SKM-1 treated with dmso at 0.1 percent for 144 hours (cell line): ENCODE measurements around the gene IL16.

Experiments used
- DNase-seq: peaks from one replicate; lab custom pipeline; 2025; ENCODE audit not compliant: unreplicated experiment; lab: John Stamatoyannopoulos, UW

Gene IL16

GRCh38 chr15:81273200-81273599 is 76.5 kb downstream of the IL16 start:
- DNase-seq, result no peak

- DNase-seq, result no peak
Measured at GRCh38 chr15:81273855-81274254, 77.2 kb downstream of the IL16 start.

GRCh38 chr15:81274255-81274654 is 77.6 kb downstream of the IL16 start:
- DNase-seq, result no peak

- peak; percentile 81 for DNase-seq
Measured at GRCh38 chr15:81274931-81275707, 78.4 kb downstream of the IL16 start.

- DNase-seq, result no peak
Measured at GRCh38 chr15:81275711-81276392, 79.2 kb downstream of the IL16 start.

- DNase-seq, result no peak
Measured at GRCh38 chr15:81276967-81277366, 80.3 kb downstream of the IL16 start.

GRCh38 chr15:81277851-81278250 is 81.2 kb downstream of the IL16 start:
- no peak for DNase-seq

GRCh38 chr15:81278306-81279029 is 81.8 kb downstream of the IL16 start:
- DNase-seq, result no peak

GRCh38 chr15:81279621-81280485 is 83.2 kb downstream of the IL16 start:
- no peak for DNase-seq

GRCh38 chr15:81280696-81281455 is 84.2 kb downstream of the IL16 start:
- no peak for DNase-seq

- DNase-seq, result no peak
Measured at GRCh38 chr15:81281456-81281735, 84.7 kb downstream of the IL16 start.

GRCh38 chr15:81281766-81282605 is 85.3 kb downstream of the IL16 start:
- no peak for DNase-seq

- no peak for DNase-seq
Measured at GRCh38 chr15:81282606-81282895, 85.9 kb downstream of the IL16 start.

- no peak for DNase-seq
Measured at GRCh38 chr15:81282911-81283310, 86.2 kb downstream of the IL16 start.

GRCh38 chr15:81284256-81285031 is 87.8 kb downstream of the IL16 start:
- DNase-seq, result peak; percentile 39

- no peak for DNase-seq
Measured at GRCh38 chr15:81285461-81285860, 88.8 kb downstream of the IL16 start.

GRCh38 chr15:81286621-81287121 is 90.0 kb downstream of the IL16 start:
- DNase-seq, result peak; percentile 4

GRCh38 chr15:81288040-81288439 is 91.4 kb downstream of the IL16 start:
- no peak for DNase-seq

- DNase-seq, result no peak
Measured at GRCh38 chr15:81288616-81289015, 91.9 kb downstream of the IL16 start.
